Measurements from ENCODE around the gene TRAF3IP3.

- no peak for TF ChIP-seq CTCF (IDR thresholded peaks at IDR 0.05)
- no peak for TF ChIP-seq EZH2phosphoT487 (IDR thresholded peaks at IDR 0.05)
- TF ChIP-seq EZH2 (IDR thresholded peaks at IDR 0.05) = no peak
These were observed 28.6 kb upstream of the TRAF3IP3 start for GRCh38 chr1:209727286-209727685.

All from neural progenitor cell (in vitro differentiated cells).